K562 (cell line): ENCODE data around the gene NKIRAS2.

Experiments
- BHLHE40 ChIP-seq: IDR thresholded peaks from 2 replicates; pipeline ENCODE4 v1.6.1; 2011; ENCODE audit warnings: low read length, improper control_type of control experiment
- ELF1 ChIP-seq: fragments of 200-800 bp; sonication (Bioruptor generic); IDR thresholded peaks from 2 replicates; pipeline ENCODE4 v1.6.1; 2016; ENCODE audit warnings: missing genetic modification characterization, missing compliant biosample characterization
- HMG20A ChIP-seq: fragments of 450-650 bp; formaldehyde crosslinking; conservative IDR thresholded peaks from 2 replicates; pipeline ENCODE4 v1.4.0; 2020; ENCODE audit warnings: mild to moderate bottlenecking, mixed read lengths
- KAT8 ChIP-seq: fragments of 450-650 bp; IDR thresholded peaks from 2 replicates; pipeline ENCODE4 v1.6.1; 2016; ENCODE audit warnings: low read depth, mild to moderate bottlenecking
- MTA2 ChIP-seq: fragments of 450-650 bp; IDR thresholded peaks from 2 replicates; pipeline ENCODE4 v1.6.1; 2016; ENCODE audit warnings: low read depth
- RFX5 ChIP-seq: IDR thresholded peaks from 2 replicates; pipeline ENCODE4 v1.6.1; 2011; ENCODE audit warnings: low read depth, mild to moderate bottlenecking, improper control_type of control experiment, low read length

DNA sequence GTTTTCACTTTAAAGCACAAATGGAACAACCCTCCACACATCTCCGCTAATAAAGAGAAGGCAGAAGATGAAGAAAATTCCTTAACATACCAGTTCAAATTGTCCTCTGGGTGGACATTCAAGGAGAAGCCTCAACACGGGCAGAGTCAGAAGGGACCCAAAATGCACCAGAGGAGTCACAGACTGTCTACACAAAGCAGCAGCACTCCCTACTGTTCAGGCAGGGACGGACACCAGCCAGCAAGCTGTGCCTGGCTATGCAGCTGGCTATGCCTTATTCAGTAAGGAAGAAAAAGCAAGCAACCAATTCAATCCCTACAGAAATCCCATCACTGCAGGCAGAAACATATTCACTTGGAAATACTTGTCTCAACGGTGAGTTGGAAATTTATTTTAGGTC, 10.7 kb upstream of the NKIRAS2 start:
- no peak for TF ChIP-seq MTA2
- TF ChIP-seq RFX5: no peak
- TF ChIP-seq ELF1 (tag): no peak
- no peak for TF ChIP-seq KAT8
- TF ChIP-seq HMG20A (CRISPR knock-in tag): no peak
- no peak for TF ChIP-seq BHLHE40
